Measurements from ENCODE around the gene TCF4.

TCF4 gene

DNA sequence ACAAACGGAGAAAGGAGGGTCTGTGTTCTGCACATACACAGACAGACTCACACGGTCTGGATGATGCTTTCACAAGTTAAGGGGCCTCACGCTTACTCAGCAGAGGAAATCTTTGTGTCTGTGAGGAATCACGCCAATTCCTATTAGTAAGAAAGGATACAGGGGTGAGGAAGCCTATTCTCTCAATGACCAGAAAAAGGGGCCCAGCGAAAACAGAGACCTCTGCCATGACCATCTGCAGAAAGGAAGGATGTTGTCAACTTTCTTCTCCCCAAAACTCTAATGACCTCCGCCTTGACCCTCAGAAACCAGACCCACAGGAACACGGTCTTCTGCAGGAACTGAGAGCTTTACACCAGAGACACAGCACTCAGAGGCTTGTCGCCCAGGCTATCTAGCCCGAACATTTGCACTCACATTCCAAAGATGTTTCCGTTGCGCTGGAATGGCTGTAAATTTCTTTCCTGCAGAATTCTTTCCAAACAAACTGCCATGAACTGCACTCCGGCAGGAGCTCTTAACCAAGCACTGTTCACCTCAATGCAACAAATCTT, 186.3 kb downstream of the TCF4 start:
- Histone ChIP-seq H3K4me3 (replicated peaks; ENCODE audit: insufficient read depth, low read length) (no peak overlapping the region), H3K27ac (replicated peaks) (no peak overlapping the region), H3K27me3 (ENCODE audit: insufficient read depth, poor library complexity, severe bottlenecking) (no peaks in the 10 kb centered on the region)
- no peak for DNase-seq (ENCODE audit: low read depth in 1 of 2, low spot score in 1 of 2)
- TF ChIP-seq, protein P1, sequence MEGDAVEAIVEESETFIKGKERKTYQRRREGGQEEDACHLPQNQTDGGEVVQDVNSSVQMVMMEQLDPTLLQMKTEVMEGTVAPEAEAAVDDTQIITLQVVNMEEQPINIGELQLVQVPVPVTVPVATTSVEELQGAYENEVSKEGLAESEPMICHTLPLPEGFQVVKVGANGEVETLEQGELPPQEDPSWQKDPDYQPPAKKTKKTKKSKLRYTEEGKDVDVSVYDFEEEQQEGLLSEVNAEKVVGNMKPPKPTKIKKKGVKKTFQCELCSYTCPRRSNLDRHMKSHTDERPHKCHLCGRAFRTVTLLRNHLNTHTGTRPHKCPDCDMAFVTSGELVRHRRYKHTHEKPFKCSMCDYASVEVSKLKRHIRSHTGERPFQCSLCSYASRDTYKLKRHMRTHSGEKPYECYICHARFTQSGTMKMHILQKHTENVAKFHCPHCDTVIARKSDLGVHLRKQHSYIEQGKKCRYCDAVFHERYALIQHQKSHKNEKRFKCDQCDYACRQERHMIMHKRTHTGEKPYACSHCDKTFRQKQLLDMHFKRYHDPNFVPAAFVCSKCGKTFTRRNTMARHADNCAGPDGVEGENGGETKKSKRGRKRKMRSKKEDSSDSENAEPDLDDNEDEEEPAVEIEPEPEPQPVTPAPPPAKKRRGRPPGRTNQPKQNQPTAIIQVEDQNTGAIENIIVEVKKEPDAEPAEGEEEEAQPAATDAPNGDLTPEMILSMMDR (IDR thresholded peaks at IDR 0.05; ENCODE audit: insufficient read depth, low read length), result no peak
- TF ChIP-seq, protein P2, sequence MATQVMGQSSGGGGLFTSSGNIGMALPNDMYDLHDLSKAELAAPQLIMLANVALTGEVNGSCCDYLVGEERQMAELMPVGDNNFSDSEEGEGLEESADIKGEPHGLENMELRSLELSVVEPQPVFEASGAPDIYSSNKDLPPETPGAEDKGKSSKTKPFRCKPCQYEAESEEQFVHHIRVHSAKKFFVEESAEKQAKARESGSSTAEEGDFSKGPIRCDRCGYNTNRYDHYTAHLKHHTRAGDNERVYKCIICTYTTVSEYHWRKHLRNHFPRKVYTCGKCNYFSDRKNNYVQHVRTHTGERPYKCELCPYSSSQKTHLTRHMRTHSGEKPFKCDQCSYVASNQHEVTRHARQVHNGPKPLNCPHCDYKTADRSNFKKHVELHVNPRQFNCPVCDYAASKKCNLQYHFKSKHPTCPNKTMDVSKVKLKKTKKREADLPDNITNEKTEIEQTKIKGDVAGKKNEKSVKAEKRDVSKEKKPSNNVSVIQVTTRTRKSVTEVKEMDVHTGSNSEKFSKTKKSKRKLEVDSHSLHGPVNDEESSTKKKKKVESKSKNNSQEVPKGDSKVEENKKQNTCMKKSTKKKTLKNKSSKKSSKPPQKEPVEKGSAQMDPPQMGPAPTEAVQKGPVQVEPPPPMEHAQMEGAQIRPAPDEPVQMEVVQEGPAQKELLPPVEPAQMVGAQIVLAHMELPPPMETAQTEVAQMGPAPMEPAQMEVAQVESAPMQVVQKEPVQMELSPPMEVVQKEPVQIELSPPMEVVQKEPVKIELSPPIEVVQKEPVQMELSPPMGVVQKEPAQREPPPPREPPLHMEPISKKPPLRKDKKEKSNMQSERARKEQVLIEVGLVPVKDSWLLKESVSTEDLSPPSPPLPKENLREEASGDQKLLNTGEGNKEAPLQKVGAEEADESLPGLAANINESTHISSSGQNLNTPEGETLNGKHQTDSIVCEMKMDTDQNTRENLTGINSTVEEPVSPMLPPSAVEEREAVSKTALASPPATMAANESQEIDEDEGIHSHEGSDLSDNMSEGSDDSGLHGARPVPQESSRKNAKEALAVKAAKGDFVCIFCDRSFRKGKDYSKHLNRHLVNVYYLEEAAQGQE (IDR thresholded peaks at IDR 0.05; ENCODE audit: insufficient replicate concordance, low read depth), result no peak
- TF ChIP-seq GABPA (IDR thresholded peaks at IDR 0.05; ENCODE audit: low read depth) (no peak), SPI1 (IDR thresholded peaks at IDR 0.05; ENCODE audit: borderline replicate concordance, low read depth) (no peak), POLR2AphosphoS5 (IDR thresholded peaks at IDR 0.05; ENCODE audit: low read depth) (no peak)

DNA sequence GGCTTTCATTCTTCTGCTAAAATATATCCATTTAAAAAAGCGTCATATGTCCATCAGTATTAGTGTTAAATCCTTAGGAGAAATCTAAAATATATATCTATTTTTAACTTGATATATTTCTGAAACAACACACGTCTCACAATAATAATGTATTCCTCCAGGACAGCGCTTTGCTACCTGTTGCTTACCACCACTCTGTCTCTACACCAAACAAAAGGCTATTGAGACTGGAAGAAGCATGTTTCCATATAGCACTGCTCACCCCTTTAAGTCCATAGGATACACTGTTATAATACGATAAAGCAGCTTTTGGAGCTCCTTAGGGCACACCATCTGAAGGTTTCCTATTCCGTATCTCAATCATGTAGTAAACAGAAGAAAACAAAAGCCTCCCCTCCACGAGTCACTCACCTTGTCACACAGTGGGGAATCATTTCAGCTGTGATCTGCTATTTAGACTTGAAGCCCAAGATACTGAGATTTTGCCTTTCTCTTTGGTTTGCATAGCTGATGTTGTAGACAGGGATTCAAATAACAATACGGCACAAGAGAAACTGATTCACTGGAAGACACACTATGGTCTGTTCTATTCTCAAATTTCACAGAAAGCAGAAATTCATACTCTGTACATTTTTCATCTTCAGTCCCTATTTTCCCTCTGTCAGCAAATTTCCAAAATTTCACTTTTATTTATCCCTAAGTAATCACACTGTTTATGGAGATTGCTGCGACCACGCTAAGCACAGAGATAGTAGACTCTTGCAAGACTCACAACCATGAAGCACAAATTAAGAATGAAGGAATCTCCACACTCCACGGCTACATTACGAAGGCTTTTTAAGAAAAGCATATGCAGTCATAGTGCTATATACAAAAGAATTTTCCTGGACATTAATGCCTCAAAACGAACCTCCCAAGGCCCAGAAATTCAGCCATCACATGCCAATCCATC, 187.1 kb downstream of the TCF4 start:
- Histone ChIP-seq H3K27ac (replicated peaks) (no peak overlapping the region), H3K4me3 (replicated peaks; ENCODE audit: insufficient read depth, low read length) (no peak overlapping the region), H3K27me3 (ENCODE audit: insufficient read depth, poor library complexity, severe bottlenecking) (no peaks in the 10 kb centered on the region)
- no peak for DNase-seq (ENCODE audit: low read depth in 1 of 2, low spot score in 1 of 2)
- TF ChIP-seq, protein P1 (IDR thresholded peaks at IDR 0.05; ENCODE audit: insufficient read depth, low read length), result no peak
- TF ChIP-seq GABPA (IDR thresholded peaks at IDR 0.05; ENCODE audit: low read depth), result no peak
- TF ChIP-seq, protein P2 (IDR thresholded peaks at IDR 0.05; ENCODE audit: insufficient replicate concordance, low read depth), result no peak
- no peak for TF ChIP-seq POLR2AphosphoS5 (IDR thresholded peaks at IDR 0.05; ENCODE audit: low read depth)
- no peak for TF ChIP-seq SPI1 (IDR thresholded peaks at IDR 0.05; ENCODE audit: borderline replicate concordance, low read depth)

DNA sequence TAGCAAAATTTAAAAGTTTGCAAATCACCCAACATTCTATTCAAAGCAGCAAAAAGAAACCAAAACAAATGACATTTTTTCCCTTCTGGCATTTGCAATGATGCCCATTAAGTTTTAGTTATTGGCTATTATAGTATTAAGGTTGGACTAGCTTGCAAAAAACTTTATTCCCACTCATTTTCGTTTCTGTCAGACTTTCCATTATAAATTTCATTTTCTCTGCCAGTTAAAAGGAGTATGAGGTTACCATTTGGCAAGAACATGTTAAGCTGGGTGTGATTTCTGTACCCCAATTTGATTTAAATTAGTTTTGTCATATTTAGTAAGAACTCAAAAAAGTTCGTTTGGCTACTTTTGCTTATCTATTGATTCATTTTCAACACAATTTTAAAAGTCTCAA, 187.9 kb downstream of the TCF4 start:
- no peak for TF ChIP-seq POLR2AphosphoS5 (IDR thresholded peaks at IDR 0.05; ENCODE audit: low read depth)
- no peak for TF ChIP-seq GABPA (IDR thresholded peaks at IDR 0.05; ENCODE audit: low read depth)
- no peak for TF ChIP-seq SPI1 (IDR thresholded peaks at IDR 0.05; ENCODE audit: borderline replicate concordance, low read depth)
- TF ChIP-seq, protein P2 (IDR thresholded peaks at IDR 0.05; ENCODE audit: insufficient replicate concordance, low read depth), result no peak
- TF ChIP-seq, protein P1 (IDR thresholded peaks at IDR 0.05; ENCODE audit: insufficient read depth, low read length), result no peak
- H3K27me3 ChIP-seq (ENCODE audit: insufficient read depth, poor library complexity, severe bottlenecking), result no peaks in the 10 kb centered on the region
- H3K27ac ChIP-seq (replicated peaks), result no peak overlapping the region
- no peak overlapping the region for H3K4me3 ChIP-seq (replicated peaks; ENCODE audit: insufficient read depth, low read length)
- no peak for DNase-seq (ENCODE audit: low read depth in 1 of 2, low spot score in 1 of 2)

All from HL-60 (cell line).